Testis (tissue), 3 donors: ENCODE data around the gene KIF16B. TPM values are rescaled to one million over a fixed set of nuclear protein-coding genes. Genes with fewer than 3 reads are reported as not detected.
"Not testable (repeated sequence)": the region's sequence is repeated elsewhere in the genome, so short reads cannot be mapped to it uniquely, and the experiment has no call there.

Experiments
- DNase-seq: peaks from one replicate; pipeline ENCODE4 v3.0.0-alpha.2; 2019
- H3K27ac ChIP-seq, 2 donors: fragments of 200-600 bp; sonication (generic); one replicate each; pipeline ENCODE4 v1.5.1; 2019
- H3K27me3 ChIP-seq: fragments of 200-600 bp; sonication (generic); one replicate; pipeline ENCODE4 v1.5.1; 2019
- H3K36me3 ChIP-seq: fragments of 200-600 bp; sonication (generic); one replicate; pipeline ENCODE4 v1.5.1; 2017; ENCODE audit warnings: low read depth; ENCODE audit errors: missing control alignments
- H3K4me1 ChIP-seq: fragments of 200-600 bp; sonication (generic); one replicate; pipeline ENCODE4 v1.5.1; 2019
- H3K4me3 ChIP-seq, 2 donors: fragments of 200-600 bp; sonication (generic); one replicate each; pipeline ENCODE4 v1.5.1; 2017 to 2019
- H3K9me3 ChIP-seq: fragments of 200-600 bp; sonication (generic); one replicate; pipeline ENCODE4 v1.5.1; 2017
- CTCF ChIP-seq, 3 experiments: fragments of 450-650 bp in 2 of 3; fragments of 200-600 bp in 1 of 3; sonication (generic) in 1 of 3; IDR thresholded peaks; one replicate each; pipeline ENCODE4 v1.5.1; 2016 to 2019; ENCODE audit warnings: antibody characterized with exemption in 3 of 3, mild to moderate bottlenecking in 2 of 3, moderate library complexity in 1 of 3
- POLR2A ChIP-seq: fragments of 450-650 bp; IDR thresholded peaks from one replicate; pipeline ENCODE4 v1.6.1; 2017; ENCODE audit warnings: antibody characterized with exemption, mild to moderate bottlenecking, moderate library complexity
- WGBS, 2 donors: methylation state at CpG; one replicate each; pipeline ENCODE4 v1.1.5; 2018; 5-methylcytosine and 5-hydroxymethylcytosine counted together
- intact Hi-C: fragments of 100-400 bp; cut with DNase I; formaldehyde crosslinking; loops from one replicate; pipeline ENCODE4 v1.15.1; 2023; ENCODE audit warnings: low total_unique reads
- polyA plus RNA-seq: library from polyadenylated mRNA; stranded (reverse); fragments of 350-450 nt; fragmentation: Illumina TruSeq; extraction: RNeasy Lipid Tissue Mini Kit (QIAGEN cat#74804); gene quantifications from one replicate; pipeline ENCODE4 v1.2.3, GENCODE V29; 2014; ENCODE audit warnings: low read depth, low replicate concordance; ENCODE audit not compliant: insufficient read depth
- total RNA-seq, 2 donors: library from RNA; depleted of rRNA; stranded (reverse); fragments of >200 nt; gene quantifications; one replicate each; pipeline ENCODE4 v1.2.3, GENCODE V29; 2016

The KIF16B gene
- total and polyA plus RNA-seq, 3 donors from 2014 or later, result 10.2 to 25.5 (median 22.3) TPM

- Histone ChIP-seq H3K9me3 (no peaks in the 10 kb centered on the region), H3K27ac (no peak overlapping the region), H3K4me3 (no peak overlapping the region), H3K4me1 (peaks cover 12% of the 10 kb centered on the region), H3K36me3 (no peaks in the 10 kb centered on the region), H3K27me3 (no peaks in the 10 kb centered on the region)
- TF ChIP-seq POLR2A, result no peak
- TF ChIP-seq CTCF (IDR thresholded peaks at IDR 0.05), result no peak
- intact Hi-C loops, result no loop called here
- DNase-seq, result no peak
- 75 to 81% methylated on average over 2 of the region's 2 CpGs for WGBS, 2 donors
Measured at GRCh38 chr20:16261733-16262273, 311.4 kb downstream of the KIF16B start.

GRCh38 chr20:16260911-16261310 lies 312.3 kb downstream of the KIF16B start:
- intact Hi-C loops, result no loop called here
- TF ChIP-seq CTCF (IDR thresholded peaks at IDR 0.05) (no peak), POLR2A (no peak)
- H3K4me1 ChIP-seq, result peaks cover 12% of the 10 kb centered on the region
- no peaks in the 10 kb centered on the region for H3K36me3 ChIP-seq
- no peaks in the 10 kb centered on the region for H3K9me3 ChIP-seq
- H3K27me3 ChIP-seq, result no peaks in the 10 kb centered on the region
- no peak for DNase-seq
- WGBS, 2 donors, result 91 to 92% methylated on average over 7 of the region's 7 CpGs
- H3K4me3 ChIP-seq, result no peak overlapping the region
- H3K27ac ChIP-seq, result no peak overlapping the region

- DNase-seq, H3K36me3 ChIP-seq, H3K9me3 ChIP-seq, H3K27ac ChIP-seq, H3K27me3 ChIP-seq, intact Hi-C loops, H3K4me3 ChIP-seq: not testable (repeated sequence)
- H3K4me1 ChIP-seq, result peaks cover 12% of the 10 kb centered on the region
- 89 to 94% methylated on average over 6 to 9 of the region's 12 CpGs for WGBS, 2 donors
Measured at GRCh38 chr20:16260133-16260532, 313.1 kb downstream of the KIF16B start.

GRCh38 chr20:16258766-16259165 lies 314.5 kb downstream of the KIF16B start:
- DNase-seq, result no peak
- TF ChIP-seq POLR2A, result no peak
- TF ChIP-seq CTCF (IDR thresholded peaks at IDR 0.05), result no peak
- 96% methylated on average over 3 of the region's 3 CpGs for WGBS, 2 donors

GRCh38 chr20:16257813-16258430 lies 315.3 kb downstream of the KIF16B start:
- TF ChIP-seq CTCF (IDR thresholded peaks at IDR 0.05), result no peak
- TF ChIP-seq POLR2A, result no peak
- H3K4me3 ChIP-seq, result no peak overlapping the region
- no peak overlapping the region for H3K27ac ChIP-seq
- H3K36me3 ChIP-seq, result no peaks in the 10 kb centered on the region
- H3K27me3 ChIP-seq, result no peaks in the 10 kb centered on the region
- H3K4me1 ChIP-seq, result peaks cover 11% of the 10 kb centered on the region
- intact Hi-C loops, result no loop called here
- no peak for DNase-seq
- 77 to 91% methylated on average over 2 of the region's 2 CpGs for WGBS, 2 donors
- H3K9me3 ChIP-seq, result no peaks in the 10 kb centered on the region

More at GRCh38 chr20:16258766-16259165, 314.5 kb downstream of the KIF16B start:
- Histone ChIP-seq H3K36me3 (no peaks in the 10 kb centered on the region), H3K27ac (no peak overlapping the region), H3K4me3 (no peak overlapping the region), H3K27me3 (no peaks in the 10 kb centered on the region), H3K4me1 (peaks cover 12% of the 10 kb centered on the region), H3K9me3 (no peaks in the 10 kb centered on the region)
- intact Hi-C loops, result no loop called here
